Thyroid gland (tissue), 4 donors: ENCODE data around the gene TCOF1.

Experiments
- POLR2A ChIP-seq, 2 donors: fragments of 450-650 bp; IDR thresholded peaks; one replicate each; pipeline ENCODE4 v1.6.1; 2017; ENCODE audit warnings: antibody characterized with exemption in 2 of 2, mild to moderate bottlenecking in 2 of 2, moderate library complexity in 1 of 2
- TF ChIP-seq, protein P1 (sequence below), 6 experiments: fragments of 200-600 bp in 3 of 6; fragments of 450-650 bp in 3 of 6; sonication (generic) in 3 of 6; IDR thresholded peaks; one replicate each; pipeline ENCODE4 v1.5.1; 2016 to 2019; ENCODE audit warnings: antibody characterized with exemption in 6 of 6, mild to moderate bottlenecking in 2 of 6, inconsistent platforms in 1 of 6, moderate library complexity in 1 of 6

DNA sequence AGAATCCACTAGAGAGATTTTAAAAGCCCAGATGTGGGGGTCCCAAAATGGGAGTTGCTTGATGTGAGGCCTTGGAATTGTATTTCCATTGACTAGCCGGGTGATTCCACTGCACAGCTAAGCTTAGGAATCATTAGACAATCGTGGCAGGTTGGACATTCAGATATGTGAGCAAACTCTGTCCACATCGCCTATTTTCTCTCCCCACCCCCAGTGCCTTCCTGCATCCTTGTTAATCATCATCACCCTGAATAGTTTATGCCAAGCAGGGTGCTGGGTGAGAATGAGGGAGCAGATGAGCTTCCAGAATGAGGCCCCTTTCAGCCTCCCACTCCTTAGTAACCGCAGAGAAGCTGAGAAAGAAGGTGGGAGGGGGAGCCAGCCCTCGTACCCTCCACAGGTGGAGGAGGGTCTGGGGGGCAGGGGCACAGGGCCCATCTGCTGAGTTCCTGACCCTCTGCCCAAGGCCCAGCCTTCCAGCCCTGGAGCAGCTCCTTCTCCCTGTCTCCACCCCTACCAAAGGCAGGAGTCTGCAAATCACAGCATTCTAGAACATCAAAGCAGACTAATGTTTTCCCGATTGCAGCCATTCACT lies 7.7 kb upstream of the TCOF1 start:
- no peak for TF ChIP-seq POLR2A (IDR thresholded peaks at IDR 0.05)
- TF ChIP-seq, protein P1, sequence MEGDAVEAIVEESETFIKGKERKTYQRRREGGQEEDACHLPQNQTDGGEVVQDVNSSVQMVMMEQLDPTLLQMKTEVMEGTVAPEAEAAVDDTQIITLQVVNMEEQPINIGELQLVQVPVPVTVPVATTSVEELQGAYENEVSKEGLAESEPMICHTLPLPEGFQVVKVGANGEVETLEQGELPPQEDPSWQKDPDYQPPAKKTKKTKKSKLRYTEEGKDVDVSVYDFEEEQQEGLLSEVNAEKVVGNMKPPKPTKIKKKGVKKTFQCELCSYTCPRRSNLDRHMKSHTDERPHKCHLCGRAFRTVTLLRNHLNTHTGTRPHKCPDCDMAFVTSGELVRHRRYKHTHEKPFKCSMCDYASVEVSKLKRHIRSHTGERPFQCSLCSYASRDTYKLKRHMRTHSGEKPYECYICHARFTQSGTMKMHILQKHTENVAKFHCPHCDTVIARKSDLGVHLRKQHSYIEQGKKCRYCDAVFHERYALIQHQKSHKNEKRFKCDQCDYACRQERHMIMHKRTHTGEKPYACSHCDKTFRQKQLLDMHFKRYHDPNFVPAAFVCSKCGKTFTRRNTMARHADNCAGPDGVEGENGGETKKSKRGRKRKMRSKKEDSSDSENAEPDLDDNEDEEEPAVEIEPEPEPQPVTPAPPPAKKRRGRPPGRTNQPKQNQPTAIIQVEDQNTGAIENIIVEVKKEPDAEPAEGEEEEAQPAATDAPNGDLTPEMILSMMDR (IDR thresholded peaks at IDR 0.05): no peak
